ENCODE results near the gene OPRM1.

OPRM1 gene

GRCh38 chr6:154113392-154113791 is 74.4 kb downstream of the OPRM1 start:
- TF ChIP-seq FOXP2 (optimal IDR thresholded peaks at IDR 0.05; ENCODE audit: borderline replicate concordance, extremely low read depth, extremely low read length, insufficient read depth): no peak
- TF ChIP-seq TAF1 (IDR thresholded peaks at IDR 0.05; ENCODE audit: borderline replicate concordance, insufficient read depth, low read length): no peak
- TF ChIP-seq, protein P1, sequence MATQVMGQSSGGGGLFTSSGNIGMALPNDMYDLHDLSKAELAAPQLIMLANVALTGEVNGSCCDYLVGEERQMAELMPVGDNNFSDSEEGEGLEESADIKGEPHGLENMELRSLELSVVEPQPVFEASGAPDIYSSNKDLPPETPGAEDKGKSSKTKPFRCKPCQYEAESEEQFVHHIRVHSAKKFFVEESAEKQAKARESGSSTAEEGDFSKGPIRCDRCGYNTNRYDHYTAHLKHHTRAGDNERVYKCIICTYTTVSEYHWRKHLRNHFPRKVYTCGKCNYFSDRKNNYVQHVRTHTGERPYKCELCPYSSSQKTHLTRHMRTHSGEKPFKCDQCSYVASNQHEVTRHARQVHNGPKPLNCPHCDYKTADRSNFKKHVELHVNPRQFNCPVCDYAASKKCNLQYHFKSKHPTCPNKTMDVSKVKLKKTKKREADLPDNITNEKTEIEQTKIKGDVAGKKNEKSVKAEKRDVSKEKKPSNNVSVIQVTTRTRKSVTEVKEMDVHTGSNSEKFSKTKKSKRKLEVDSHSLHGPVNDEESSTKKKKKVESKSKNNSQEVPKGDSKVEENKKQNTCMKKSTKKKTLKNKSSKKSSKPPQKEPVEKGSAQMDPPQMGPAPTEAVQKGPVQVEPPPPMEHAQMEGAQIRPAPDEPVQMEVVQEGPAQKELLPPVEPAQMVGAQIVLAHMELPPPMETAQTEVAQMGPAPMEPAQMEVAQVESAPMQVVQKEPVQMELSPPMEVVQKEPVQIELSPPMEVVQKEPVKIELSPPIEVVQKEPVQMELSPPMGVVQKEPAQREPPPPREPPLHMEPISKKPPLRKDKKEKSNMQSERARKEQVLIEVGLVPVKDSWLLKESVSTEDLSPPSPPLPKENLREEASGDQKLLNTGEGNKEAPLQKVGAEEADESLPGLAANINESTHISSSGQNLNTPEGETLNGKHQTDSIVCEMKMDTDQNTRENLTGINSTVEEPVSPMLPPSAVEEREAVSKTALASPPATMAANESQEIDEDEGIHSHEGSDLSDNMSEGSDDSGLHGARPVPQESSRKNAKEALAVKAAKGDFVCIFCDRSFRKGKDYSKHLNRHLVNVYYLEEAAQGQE (IDR thresholded peaks at IDR 0.05; ENCODE audit: insufficient read depth in 1 of 2, low read depth in 2 of 2, low read length in 2 of 2): no peak
- no peak for TF ChIP-seq SIN3A (IDR thresholded peaks at IDR 0.05; ENCODE audit: borderline replicate concordance, insufficient read depth, low read length)
- no peak for TF ChIP-seq POLR2AphosphoS5 (IDR thresholded peaks at IDR 0.05; ENCODE audit: low read depth, low read length)

DNA sequence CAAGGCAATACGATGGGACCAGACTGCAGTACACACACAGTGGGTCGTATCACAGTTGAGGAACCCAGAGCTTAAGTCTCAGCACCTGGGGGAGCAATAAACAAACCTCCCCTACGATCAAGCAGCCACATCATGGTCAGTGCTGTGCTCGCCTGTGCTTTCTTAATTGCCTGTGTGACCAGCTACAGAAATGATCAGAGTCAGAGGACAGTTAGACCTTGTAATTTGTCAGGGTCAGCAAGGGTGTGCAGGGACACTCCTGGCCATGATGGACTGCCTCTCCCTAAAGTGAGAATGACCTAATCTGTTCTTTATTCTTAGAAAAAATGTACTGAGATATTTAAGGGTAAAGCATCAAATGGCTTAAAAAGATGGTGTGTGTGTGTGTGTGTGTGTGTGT is 78.4 kb downstream of the OPRM1 start:
- TF ChIP-seq SIN3A (IDR thresholded peaks at IDR 0.05; ENCODE audit: borderline replicate concordance, insufficient read depth, low read length) (no peak), FOXP2 (optimal IDR thresholded peaks at IDR 0.05; ENCODE audit: borderline replicate concordance, extremely low read depth, extremely low read length, insufficient read depth) (no peak), TAF1 (IDR thresholded peaks at IDR 0.05; ENCODE audit: borderline replicate concordance, insufficient read depth, low read length) (no peak), POLR2AphosphoS5 (IDR thresholded peaks at IDR 0.05; ENCODE audit: low read depth, low read length) (no peak)
- TF ChIP-seq, protein P1 (IDR thresholded peaks at IDR 0.05; ENCODE audit: insufficient read depth in 1 of 2, low read depth in 2 of 2, low read length in 2 of 2): no peak

DNA sequence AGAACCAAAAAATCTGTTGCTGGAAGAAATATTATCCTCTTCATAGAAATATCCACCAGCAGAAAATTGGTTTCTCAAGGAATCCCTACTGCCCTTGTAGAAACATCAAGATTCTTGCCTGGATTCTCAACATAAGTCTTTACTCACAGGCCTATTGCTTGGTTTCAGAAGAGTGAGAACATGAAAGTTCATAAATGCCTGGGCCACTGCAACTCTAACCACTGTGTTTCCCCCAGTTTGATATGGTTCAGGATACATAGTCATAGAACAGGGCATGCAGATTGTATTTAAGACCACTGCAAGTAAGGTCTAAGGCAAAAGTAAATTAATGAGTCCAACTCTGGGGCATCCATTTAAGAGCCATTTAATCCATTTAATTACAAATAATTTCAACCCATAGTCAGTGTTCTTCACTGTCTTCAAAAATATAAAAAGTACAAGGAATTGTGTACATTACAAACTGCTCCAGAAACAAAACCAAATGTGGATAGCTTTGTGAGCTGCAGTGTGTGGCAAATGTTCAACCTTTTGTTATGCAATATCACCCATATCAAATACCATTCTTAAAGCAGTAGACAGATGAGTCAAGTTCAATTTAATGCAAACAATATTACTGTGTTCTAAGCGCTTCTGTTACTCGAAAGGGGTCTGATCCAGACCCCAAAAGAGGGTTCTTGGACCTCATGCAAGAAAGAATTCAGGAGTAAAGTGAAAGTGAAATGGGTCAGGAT is 83.3 kb downstream of the OPRM1 start:
- TF ChIP-seq POLR2AphosphoS5 (IDR thresholded peaks at IDR 0.05; ENCODE audit: low read depth, low read length) (no peak), FOXP2 (optimal IDR thresholded peaks at IDR 0.05; ENCODE audit: borderline replicate concordance, extremely low read depth, extremely low read length, insufficient read depth) (no peak), TAF1 (IDR thresholded peaks at IDR 0.05; ENCODE audit: borderline replicate concordance, insufficient read depth, low read length) (no peak), SIN3A (IDR thresholded peaks at IDR 0.05; ENCODE audit: borderline replicate concordance, insufficient read depth, low read length) (no peak)
- TF ChIP-seq, protein P1 (IDR thresholded peaks at IDR 0.05; ENCODE audit: insufficient read depth in 1 of 2, low read depth in 2 of 2, low read length in 2 of 2): no peak

DNA sequence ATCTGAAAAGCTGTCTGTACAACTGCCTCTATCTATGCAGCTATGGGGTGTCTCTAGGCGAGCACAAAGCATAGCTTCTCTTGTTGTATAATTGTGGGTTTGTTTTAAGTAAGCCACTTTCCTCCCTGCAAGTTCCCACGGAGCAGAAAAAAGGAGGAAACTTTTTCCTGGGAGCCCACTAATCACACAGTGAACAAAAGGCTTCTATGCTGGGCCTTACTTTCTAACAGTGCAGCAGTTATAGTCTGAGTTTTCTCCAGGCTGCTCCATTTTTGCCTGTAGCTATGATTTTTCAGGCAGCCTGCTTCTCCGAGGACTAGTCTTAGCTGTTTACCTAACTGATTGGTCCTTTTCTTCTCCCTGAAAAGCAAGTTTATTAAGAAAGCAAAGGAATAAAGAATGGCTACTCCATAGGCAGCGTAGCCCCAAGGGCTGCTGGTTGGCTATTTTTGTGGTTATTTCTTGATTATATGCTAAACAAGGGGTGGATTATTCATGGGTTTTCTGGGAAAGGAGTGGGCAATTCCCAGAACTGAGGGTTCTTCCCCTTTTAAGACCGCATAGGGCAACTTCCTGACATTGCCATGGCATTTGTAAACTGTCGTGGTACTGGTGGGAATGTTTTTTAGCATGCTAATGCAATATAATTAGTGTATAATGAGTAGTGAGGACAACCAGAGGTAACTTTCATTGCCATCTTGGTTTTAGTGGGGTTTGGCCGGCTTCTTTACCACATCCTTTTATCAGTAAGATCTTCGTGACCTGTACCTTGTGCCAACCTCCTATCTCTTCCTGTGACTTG is 84.3 kb downstream of the OPRM1 start:
- TF ChIP-seq POLR2AphosphoS5 (IDR thresholded peaks at IDR 0.05; ENCODE audit: low read depth, low read length): no peak
- no peak for TF ChIP-seq SIN3A (IDR thresholded peaks at IDR 0.05; ENCODE audit: borderline replicate concordance, insufficient read depth, low read length)
- TF ChIP-seq FOXP2 (optimal IDR thresholded peaks at IDR 0.05; ENCODE audit: borderline replicate concordance, extremely low read depth, extremely low read length, insufficient read depth): no peak
- no peak for TF ChIP-seq TAF1 (IDR thresholded peaks at IDR 0.05; ENCODE audit: borderline replicate concordance, insufficient read depth, low read length)
- TF ChIP-seq, protein P1 (IDR thresholded peaks at IDR 0.05; ENCODE audit: insufficient read depth in 1 of 2, low read depth in 2 of 2, low read length in 2 of 2): no peak
